GM06990 (cell line): ENCODE results near the gene PLCE1.

Experiments used
- DNase-seq: peaks from one replicate; pipeline ENCODE4 v3.0.0-alpha.2; 2011; ENCODE audit not compliant: insufficient read length; ENCODE audit errors: extremely low read depth
- H3K27me3 ChIP-seq: replicated peaks from 2 replicates; pipeline ENCODE4 v1.6.0; 2011; ENCODE audit warnings: low read length; ENCODE audit not compliant: control insufficient read depth, insufficient read depth
- H3K36me3 ChIP-seq: 2 replicates; pipeline ENCODE4 v1.5.1; 2011; ENCODE audit warnings: low read length; ENCODE audit not compliant: control insufficient read depth, insufficient read depth
- H3K4me3 ChIP-seq: replicated peaks from 2 replicates; pipeline ENCODE4 v1.5.1; 2011; ENCODE audit warnings: low read depth, mild to moderate bottlenecking, control low read depth, low read length
- CTCF ChIP-seq: IDR thresholded peaks from 2 replicates; pipeline ENCODE4 v1.5.1; 2011; ENCODE audit warnings: low read length, control low read depth, mild to moderate bottlenecking, inconsistent platforms; ENCODE audit not compliant: insufficient read depth, poor library complexity, severe bottlenecking

Gene PLCE1

GRCh38 chr10:94012834-94013233 lies 19.1 kb downstream of the PLCE1 start:
- no peak overlapping the region for H3K4me3 ChIP-seq
- no peak for DNase-seq
- TF ChIP-seq CTCF = no peak
- H3K36me3 ChIP-seq = no peaks in the 10 kb centered on the region
- peaks cover 1% of the 10 kb centered on the region; the same call in 1 of the 2 replicates for H3K27me3 ChIP-seq

GRCh38 chr10:94013331-94013760 lies 19.6 kb downstream of the PLCE1 start:
- DNase-seq = no peak
- no peak for TF ChIP-seq CTCF
- Histone ChIP-seq H3K4me3 (no peak overlapping the region), H3K27me3 (peaks cover 1% of the 10 kb centered on the region; the same call in 1 of the 2 replicates), H3K36me3 (no peaks in the 10 kb centered on the region)

DNA sequence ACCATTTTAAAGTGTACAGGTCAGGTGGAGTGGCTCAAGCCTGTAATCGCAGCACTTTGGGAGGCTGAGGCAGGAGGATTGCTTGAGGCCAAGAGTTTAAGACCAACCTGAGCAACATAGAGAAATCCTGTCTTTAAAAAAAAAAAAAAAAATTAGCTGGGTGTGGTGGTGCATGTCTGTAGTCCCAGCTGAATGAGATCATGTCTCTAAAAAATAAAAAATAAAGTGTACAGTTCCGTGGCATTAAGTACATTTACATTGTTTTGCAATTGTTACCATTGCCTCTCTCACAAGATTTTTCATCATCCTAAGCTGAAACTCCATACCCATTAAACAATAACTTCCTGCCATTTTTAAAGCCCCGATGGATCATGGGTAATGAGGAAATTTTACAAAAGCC lies 20.6 kb downstream of the PLCE1 start:
- Histone ChIP-seq H3K27me3 (peaks cover 1% of the 10 kb centered on the region; the same call in 1 of the 2 replicates), H3K4me3 (no peak overlapping the region), H3K36me3 (no peaks in the 10 kb centered on the region)
- TF ChIP-seq CTCF = no peak
- DNase-seq = no peak

DNA sequence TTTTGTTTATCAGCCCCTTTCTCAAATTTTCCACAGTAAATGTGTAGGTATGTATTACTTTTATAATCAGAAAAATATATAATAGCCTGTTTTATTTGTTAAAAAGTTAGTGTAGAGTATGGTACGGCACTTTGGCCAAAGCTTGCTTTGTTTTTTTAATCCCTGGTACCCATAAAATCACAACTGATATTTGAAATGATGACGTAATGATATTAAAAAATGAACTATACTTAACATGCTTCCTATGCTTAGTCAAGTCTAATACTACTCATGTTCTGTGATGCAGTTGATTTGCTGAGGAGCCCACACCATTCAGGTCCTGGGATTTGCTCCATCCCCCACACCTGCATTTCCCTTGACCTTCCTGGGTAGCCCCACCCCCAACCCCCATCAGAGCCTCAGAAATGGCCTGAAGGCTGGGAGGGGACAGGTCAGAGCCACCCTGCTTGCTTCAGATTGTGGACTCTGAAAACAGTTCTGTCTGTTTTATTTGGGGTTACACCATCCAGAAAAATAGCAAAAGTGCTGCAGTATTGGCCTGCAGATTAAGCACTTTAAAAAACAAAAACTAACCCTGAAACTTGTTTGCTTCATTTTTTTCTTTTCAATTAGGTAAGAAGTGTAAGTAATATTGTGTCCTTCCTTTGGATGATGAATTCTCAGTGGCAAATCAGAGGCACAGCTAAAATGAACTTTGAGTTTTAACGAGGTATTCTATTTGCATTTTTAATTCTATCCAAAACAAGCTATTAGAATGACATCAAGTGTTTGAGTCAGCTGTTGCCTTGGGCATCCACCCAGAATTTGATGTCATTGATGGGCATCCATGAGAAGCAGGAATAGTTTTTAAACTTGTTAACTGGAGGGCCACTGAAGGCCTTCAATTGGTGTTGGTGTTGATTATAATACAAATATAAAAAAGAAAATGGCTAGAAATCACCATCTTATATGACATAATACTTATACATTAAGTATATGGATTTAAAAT lies 23.3 kb downstream of the PLCE1 start:
- H3K27me3 ChIP-seq = peaks cover 1% of the 10 kb centered on the region; the same call in 1 of the 2 replicates
- no peak overlapping the region for H3K4me3 ChIP-seq
- no peak for DNase-seq
- no peaks in the 10 kb centered on the region for H3K36me3 ChIP-seq
- no peak for TF ChIP-seq CTCF

DNA sequence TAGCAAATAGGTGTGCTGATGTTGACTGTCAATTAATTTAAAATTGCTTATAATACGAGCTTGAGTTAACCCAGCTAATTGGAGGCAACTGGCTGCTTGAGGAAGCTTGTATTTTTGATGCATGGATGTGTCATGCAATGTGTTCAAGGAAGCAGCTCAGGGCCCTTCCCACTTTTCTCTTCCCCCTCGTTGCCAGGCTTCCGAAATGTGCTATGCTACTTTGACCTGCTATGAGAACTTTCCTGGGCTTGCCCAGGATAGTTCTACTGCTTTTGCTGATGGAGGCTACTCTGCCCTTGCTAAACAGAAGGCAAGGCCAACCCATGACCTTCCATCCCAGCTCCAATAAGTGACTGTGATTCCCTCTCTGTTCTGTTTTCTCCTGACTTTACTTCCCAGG lies 24.4 kb downstream of the PLCE1 start:
- H3K27me3 ChIP-seq = peaks cover 1% of the 10 kb centered on the region; the same call in 1 of the 2 replicates
- no peak for TF ChIP-seq CTCF
- DNase-seq = no peak
- no peaks in the 10 kb centered on the region for H3K36me3 ChIP-seq
- no peak overlapping the region for H3K4me3 ChIP-seq

DNA sequence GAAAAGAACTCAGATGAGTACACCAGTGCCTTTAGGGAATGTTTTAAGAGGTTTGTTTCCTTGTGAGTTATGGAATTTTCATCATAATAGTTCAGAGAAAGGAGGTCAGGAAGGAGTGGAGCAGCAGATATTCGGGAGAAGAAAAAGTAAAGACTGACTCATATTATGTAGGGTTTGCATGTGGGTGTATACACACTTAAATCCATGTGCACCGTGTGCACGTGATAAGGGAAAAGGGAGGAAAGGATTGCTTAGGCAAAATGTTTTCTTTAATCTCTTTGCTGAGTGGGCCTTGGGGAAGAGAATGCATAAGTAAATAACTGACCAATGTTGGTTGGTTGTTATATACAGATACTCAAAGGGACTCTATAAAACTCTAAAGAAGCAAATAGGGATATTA lies 30.2 kb downstream of the PLCE1 start:
- no peak overlapping the region for H3K4me3 ChIP-seq
- no peaks in the 10 kb centered on the region for H3K36me3 ChIP-seq
- DNase-seq = no peak
- no peaks in the 10 kb centered on the region for H3K27me3 ChIP-seq
- no peak for TF ChIP-seq CTCF
